Cerebellar cortex (tissue), 1 donor: ENCODE results near the gene LIN52.
"Not testable (repeated sequence)": the region's sequence is repeated elsewhere in the genome, so short reads cannot be mapped to it uniquely, and the experiment has no call there.

ENCODE experiments used
- DNase-seq: peaks from one replicate; pipeline ENCODE4 v3.0.0-alpha.2; 2015; ENCODE audit warnings: low spot score

LIN52 gene

DNA sequence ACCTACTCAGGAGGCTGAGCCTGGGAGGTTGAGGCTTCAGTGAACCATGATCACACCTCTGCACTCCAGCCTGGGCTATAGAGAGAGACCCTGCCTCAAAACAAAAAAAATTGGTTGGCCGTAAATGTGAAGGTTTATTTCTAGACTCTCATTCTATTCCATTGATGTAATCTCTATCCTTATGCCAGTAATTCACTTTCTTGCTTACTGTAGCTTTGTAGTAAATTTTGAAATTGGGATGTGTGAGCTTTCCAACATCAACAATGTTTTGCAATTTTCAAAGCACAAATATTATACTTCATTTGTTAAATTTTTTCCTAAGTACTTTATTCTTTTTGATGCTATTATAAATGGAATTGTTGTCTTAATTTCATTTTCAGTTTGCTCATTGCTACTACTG, 24.6 kb downstream of the LIN52 start:
- DNase-seq, result no peak

DNA sequence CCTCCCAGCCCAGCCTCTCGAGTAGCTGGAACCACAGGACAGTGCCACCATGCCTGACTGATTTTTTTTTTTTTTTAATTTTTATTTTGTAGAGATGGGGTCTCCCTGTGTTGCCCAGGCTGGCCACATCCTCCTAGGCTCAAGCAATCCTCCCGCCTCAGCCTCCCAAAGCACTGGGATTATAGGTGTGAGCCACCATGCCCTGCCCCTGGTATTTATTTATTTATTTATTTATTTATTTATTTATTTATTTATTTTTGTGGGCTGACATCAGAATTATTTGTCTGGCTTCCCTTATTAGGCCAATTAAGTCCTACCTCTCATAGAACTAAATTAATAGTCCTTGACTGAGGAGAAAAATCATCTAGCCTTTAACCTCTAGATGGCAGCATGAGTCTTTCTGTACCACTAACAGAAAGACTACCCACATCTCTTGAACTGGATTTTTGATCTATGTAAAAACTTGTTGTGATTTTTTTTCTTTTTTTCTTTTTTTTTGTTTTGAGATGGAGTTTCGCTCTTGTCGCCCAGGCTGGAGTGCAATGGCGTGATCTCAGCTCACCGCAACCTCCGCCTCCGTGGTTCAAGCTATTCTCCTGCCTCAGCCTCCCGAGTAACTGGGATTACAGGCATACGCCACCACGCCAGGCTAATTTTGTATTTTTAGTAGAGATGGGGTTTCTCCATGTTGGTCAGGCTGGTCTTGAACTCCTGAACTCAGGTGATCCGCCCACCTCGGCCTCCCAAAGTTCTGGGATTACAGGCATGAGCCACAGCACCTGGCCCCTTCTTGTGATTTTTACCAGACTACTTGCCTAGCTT, 26.9 kb downstream of the LIN52 start:
- DNase-seq, result peak; percentile 63

DNA sequence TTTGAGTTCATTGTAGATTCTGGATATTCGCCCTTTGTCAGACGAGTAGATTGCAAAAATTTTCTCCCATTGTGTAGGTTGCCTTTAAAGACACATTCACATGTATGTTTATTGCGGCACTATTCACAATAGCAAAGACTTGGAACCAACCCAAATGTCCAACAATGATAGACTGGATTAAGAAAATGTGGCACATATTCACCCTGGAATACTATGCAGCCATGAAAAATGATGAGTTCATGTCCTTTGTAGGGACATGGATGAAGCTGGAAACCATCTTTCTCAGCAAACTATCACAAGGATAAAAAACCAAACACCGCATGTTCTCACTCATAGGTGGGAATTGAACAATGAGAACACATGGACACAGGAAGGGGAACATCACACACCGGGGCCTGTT, 40.7 kb downstream of the LIN52 start:
- DNase-seq, result not testable (repeated sequence)

- DNase-seq, result no peak
Observed at GRCh38 chr14:74126315-74127013, 41.7 kb downstream of the LIN52 start.

DNA sequence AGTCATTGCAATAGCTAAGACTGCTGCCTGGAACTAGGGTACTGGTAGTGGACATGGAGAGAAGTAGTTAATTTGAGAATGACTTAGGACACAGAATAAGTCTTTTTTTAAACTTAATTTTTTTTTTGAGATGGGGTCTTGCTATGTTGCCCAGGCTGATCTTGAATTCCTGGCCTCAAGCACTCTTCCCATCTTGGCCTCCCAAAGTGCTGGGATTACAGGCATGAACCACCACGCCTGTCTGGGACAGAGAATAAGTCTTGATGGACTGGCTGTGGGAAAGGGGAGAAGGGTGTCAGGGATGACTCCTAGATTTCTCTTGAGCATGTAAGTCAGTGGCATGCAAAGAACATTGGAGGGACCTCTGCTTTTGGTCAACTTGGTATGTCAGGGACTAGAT, 42.9 kb downstream of the LIN52 start:
- no peak for DNase-seq

GRCh38 chr14:74133833-74134481, 49.2 kb downstream of the LIN52 start:
- no peak for DNase-seq

DNA sequence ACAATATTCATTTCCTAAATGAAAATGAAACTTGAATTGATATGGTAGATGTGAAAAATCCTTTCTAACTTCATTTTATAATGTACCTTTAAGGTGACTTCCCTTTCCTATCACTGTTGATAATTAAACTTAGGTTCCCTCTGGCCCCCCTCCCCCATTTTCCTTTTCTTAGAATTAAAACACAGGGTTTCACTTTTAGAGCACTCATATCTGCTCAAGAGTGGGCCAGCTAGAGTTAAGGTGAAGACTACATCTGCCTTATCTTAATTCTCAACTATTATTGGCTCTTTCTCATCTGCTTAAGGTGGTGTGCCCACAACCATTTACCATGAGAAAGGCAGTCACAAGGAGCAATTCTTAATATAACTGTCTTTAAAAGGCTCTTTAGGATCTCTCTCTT, 49.7 kb downstream of the LIN52 start:
- no peak for DNase-seq

DNA sequence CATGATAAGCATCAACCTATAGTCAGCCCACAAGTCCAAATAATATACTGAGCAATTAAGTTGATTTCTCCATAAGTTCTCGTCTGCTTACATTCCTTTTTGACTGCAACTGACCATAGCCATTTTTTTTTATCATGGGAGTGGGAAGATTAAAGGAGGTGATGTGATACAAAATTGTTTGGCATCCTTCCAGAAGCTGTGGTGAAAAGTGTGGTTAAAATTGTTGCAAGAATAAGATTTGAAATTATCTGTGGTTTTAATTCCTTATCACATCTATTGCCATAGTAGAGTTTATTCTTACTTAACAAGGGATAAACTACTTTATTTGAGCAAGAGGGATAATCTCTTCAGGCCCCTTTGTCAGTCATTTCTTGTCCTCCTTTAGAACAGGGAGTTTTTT, 50.7 kb downstream of the LIN52 start:
- no peak for DNase-seq

GRCh38 chr14:74140374-74140850, 55.7 kb downstream of the LIN52 start:
- no peak for DNase-seq

- DNase-seq, result no peak
Observed at GRCh38 chr14:74141703-74142102, 56.9 kb downstream of the LIN52 start.

DNA sequence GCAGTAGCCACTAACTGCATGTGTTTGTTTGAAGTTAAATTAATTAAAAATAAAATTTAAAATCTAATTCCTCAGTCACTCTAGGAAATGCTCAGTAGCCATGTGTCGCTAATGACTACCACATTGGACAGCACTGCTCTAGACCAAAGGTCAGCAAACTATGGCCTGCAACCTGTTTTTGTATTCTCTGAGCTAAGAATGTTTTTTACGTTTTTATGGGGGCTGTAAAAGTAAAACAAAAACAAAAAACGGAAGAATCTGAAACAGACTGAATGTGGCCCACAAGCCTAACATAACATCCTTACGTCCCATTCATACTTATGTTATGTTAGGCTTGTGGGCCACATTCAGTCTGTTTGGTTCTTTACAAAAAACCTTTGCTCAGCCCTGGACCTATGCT, 57.8 kb downstream of the LIN52 start:
- no peak for DNase-seq

GRCh38 chr14:74144789-74145188, 60.0 kb downstream of the LIN52 start:
- DNase-seq, result no peak

- no peak for DNase-seq
Observed at GRCh38 chr14:74147571-74147970, 62.8 kb downstream of the LIN52 start.

DNA sequence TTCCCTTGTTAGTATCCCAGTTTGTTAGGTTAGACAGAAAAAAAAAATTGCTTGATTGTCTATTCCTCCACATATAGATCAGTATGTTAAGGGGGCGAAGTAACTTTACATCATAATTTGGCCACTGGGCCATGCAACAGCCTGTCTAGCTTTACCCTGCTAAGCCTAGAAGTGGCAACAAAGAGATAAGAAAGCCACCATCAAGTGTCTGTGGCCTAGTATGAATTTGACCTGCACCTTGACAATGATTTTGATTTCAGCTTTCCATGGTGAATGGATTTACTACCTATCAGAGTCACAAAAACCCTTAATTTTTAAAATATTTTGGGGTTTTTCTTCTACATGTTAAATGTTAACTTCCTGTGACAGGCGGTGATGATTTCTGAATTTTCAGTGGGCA, 63.9 kb downstream of the LIN52 start:
- no peak for DNase-seq

DNA sequence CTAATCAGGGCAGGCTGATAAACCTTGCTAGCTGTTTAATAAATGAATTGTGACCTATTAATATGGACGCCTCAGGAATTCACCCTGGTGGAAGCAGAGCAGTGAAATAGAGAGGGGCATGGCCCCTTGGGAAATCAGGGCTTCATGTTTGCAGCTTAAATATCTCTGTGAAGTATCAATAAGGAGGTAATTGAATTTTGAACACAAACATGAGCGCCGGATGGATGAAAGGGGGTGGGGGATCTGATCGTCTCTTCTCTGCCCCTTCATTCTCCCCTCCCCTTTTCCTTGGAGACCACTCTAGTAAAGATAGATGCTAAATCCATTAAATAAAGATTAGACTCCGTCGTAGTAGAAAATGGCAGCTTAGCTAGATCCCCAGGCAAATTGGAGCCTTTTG, 70.5 kb downstream of the LIN52 start:
- DNase-seq, result no peak

DNA sequence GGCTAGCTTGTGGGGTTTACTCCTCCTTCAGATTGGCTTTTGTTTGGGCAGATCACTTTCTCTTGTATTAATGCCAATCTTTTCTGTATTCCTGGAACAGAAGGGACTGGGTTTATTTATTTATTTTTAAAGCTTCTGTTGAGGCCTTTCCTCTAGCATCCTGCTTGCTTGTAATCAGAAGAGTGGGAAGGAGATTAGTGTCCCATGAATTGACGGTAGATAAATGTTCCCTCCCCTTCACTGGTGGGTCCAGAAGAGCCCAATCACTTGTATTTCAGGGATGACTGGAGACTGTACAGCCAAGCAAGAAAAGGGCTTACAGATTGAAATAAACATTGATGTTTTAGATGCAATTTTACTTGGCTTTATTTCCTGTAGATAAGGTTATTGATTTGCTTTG, 71.0 kb downstream of the LIN52 start:
- DNase-seq, result no peak

DNA sequence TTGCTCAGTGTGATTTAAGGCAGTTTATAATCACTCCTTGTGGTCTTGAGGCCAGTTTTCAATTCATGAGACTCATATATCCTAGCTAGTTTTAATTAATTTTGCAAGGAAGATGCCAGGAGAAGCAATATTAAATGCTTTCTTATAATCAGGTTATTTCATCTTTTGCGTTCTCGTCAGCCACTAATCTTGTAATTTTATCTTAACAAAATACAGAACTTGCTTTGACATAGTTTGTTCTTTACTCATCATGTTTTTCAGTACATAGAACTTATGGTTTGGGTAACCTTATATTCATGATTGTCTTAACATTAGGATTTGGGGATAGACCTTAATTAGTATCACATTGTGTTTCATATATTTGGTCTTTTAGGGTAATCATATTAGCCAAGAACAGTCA, 76.0 kb downstream of the LIN52 start:
- DNase-seq, result no peak

- no peak for DNase-seq
Observed at GRCh38 chr14:74161526-74162158, 76.9 kb downstream of the LIN52 start.

DNA sequence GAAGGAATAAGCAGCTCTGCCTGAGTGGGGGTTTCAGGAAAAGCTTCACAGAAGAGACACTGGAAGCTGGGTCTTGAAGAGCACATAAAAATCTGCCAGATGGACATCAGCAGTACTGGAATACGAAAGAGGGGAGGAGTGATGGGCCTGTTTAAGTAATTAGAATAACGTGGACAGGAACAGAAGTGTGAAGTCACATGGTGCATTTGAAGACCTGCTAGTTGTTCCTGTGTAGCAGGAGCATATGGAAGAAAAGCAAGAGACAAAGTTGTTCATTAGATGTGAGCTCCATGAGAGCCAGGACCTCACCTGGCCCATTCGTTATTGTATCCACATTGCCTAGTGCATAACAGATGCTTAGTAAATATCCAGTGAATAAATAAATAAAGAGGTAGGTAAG, 85.2 kb downstream of the LIN52 start:
- DNase-seq, result no peak

- DNase-seq, result no peak
Observed at GRCh38 chr14:74176400-74176793, 91.6 kb downstream of the LIN52 start.

DNA sequence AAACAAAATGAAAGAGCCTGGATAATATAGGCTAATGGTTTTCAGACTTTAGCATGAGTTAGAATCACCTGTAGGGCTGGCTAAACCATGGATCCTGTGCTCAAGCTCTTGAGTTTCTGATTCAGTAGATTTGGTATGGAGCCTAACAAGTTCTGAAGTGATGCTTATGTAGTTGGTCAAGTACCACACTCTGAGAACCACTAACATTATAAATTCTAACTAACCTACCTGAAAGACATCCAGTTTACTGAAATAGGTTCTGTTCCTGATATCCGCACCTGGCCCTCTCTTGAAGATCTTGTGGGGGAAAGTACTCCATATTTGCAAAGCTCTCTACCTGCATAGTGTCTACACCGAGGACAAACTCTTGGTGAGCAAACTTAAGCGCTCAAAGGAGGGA, 95.1 kb downstream of the LIN52 start:
- no peak for DNase-seq

- DNase-seq, result no peak
Observed at GRCh38 chr14:74190927-74191575, 106.3 kb downstream of the LIN52 start.
